HCT116 (cell line): ENCODE measurements around the gene NCKAP5. TPM values are rescaled to one million over a fixed set of nuclear protein-coding genes. Genes with fewer than 3 reads are reported as not detected.

ENCODE experiments used
- ATAC-seq: fragments of 200-7000 bp; cut with Tn5 transposase; 2 replicates; pipeline ENCODE4 v1.9.1; 2020; ENCODE audit warnings: mild to moderate bottlenecking, moderate library complexity
- BruUV-seq: library from RNA; stranded (reverse); fragments of 400-500 nt; replicated peaks from 2 replicates; lab custom pipeline; 2021; lab: Mats Ljungman, UMichigan
- CTCF ChIA-PET: fragments of 300-600 bp; sonication (Branson Sonifier 250); formaldehyde crosslinking; loops from one replicate; lab custom pipeline; 2021; ENCODE audit warnings: antibody characterized with exemption; lab: Charles Lee
- POLR2A ChIA-PET: fragments of 300-600, 350-600 bp; sonication (Branson Sonifier 250); formaldehyde crosslinking; loops from one replicate; lab custom pipeline; 2021; ENCODE audit warnings: antibody characterized with exemption; lab: Charles Lee
- RAD21 ChIA-PET, 2 experiments: fragments of 300-600 bp; sonication (Branson Sonifier 250); formaldehyde crosslinking; loops; one replicate each; lab custom pipeline; 2023; ENCODE audit warnings: low total read pairs in 2 of 2; ENCODE audit not compliant: uncharacterized antibody in 2 of 2, unreplicated experiment in 2 of 2, low non-redundant PET in 1 of 2; lab: Charles Lee
- DNase-seq: peaks from one replicate; pipeline ENCODE4 v3.0.0-alpha.2; 2010; ENCODE audit warnings: low read depth, low spot score
- H2AFZ ChIP-seq: fragments of 200-600 bp; shearing (Covaris generic), sonication (generic); 2 replicates; pipeline ENCODE4 v1.6.1; 2017; ENCODE audit warnings: low read depth, mixed run types, mixed read lengths, antibody characterized with exemption, low read length; ENCODE audit not compliant: poor library complexity, severe bottlenecking
- H3K27ac ChIP-seq: 2 replicates; pipeline ENCODE4 v1.5.1; 2012; ENCODE audit warnings: low read depth, low read length
- H3K27me3 ChIP-seq: fragments of 200-600 bp; sonication (generic); 2 replicates; pipeline ENCODE4 v1.6.1; 2016; ENCODE audit warnings: mixed run types, low read length, mixed read lengths; ENCODE audit not compliant: insufficient read depth
- H3K36me3 ChIP-seq, 2 experiments: fragments of 200-500 bp in 1 of 2; fragments of 200-600 bp in 1 of 2; sonication (Bioruptor generic) in 1 of 2; sonication (generic) in 1 of 2; 2 replicates each; pipeline versions ENCODE4 v1.5.1 to v1.6.1; 2014 to 2016; ENCODE audit warnings: low read length in 2 of 2, inconsistent platforms in 1 of 2, mixed read lengths in 1 of 2, mixed run types in 1 of 2; ENCODE audit not compliant: insufficient read depth in 2 of 2, control insufficient read depth in 1 of 2
- H3K4me1 ChIP-seq, 2 experiments: fragments of 200-600 bp in 1 of 2; sonication (generic) in 1 of 2; 2 replicates each; pipeline versions ENCODE4 v1.5.1 to v1.6.1; 2012 to 2017; ENCODE audit warnings: low read length in 2 of 2, inconsistent platforms in 1 of 2, mild to moderate bottlenecking in 1 of 2, mixed read lengths in 1 of 2, mixed run types in 1 of 2, moderate library complexity in 1 of 2; ENCODE audit not compliant: insufficient read depth in 2 of 2, control insufficient read depth in 1 of 2
- H3K4me2 ChIP-seq: fragments of 200-600 bp; sonication (generic); 2 replicates; pipeline ENCODE4 v1.6.1; 2017; ENCODE audit warnings: mixed run types, low read length, mixed read lengths
- H3K4me3 ChIP-seq, 2 experiments: fragments of 200-600 bp in 1 of 2; sonication (generic) in 1 of 2; replicated peaks in 1 of 2; 2 replicates each; pipeline ENCODE4 v1.5.1; 2011 to 2016; ENCODE audit warnings: low read length in 2 of 2, control low read depth in 1 of 2, low read depth in 1 of 2, mild to moderate bottlenecking in 1 of 2, mixed read lengths in 1 of 2, mixed run types in 1 of 2
- H3K79me2 ChIP-seq: fragments of 200-600 bp; sonication (generic); 2 replicates; pipeline ENCODE4 v1.6.1; 2017; ENCODE audit warnings: mild to moderate bottlenecking, mixed run types, low read length, moderate library complexity, mixed read lengths; ENCODE audit not compliant: insufficient read depth
- H3K9ac ChIP-seq: fragments of 200-600 bp; sonication (generic); 2 replicates; pipeline ENCODE4 v1.6.1; 2016; ENCODE audit warnings: low read length, mixed read lengths
- H3K9me2 ChIP-seq: fragments of 200-600 bp; sonication (generic), shearing (Covaris generic); 2 replicates; pipeline ENCODE4 v1.6.1; 2017; ENCODE audit warnings: mixed run types, mild to moderate bottlenecking, moderate library complexity; ENCODE audit not compliant: insufficient read depth
- H3K9me3 ChIP-seq, 2 experiments: fragments of 200-500 bp in 1 of 2; fragments of 200-600 bp in 1 of 2; sonication (Bioruptor generic) in 1 of 2; sonication (generic) in 1 of 2; 2 replicates each; pipeline ENCODE4 v1.6.1; 2014 to 2017; ENCODE audit warnings: low read length in 2 of 2, mixed read lengths in 2 of 2, inconsistent platforms in 1 of 2, low read depth in 1 of 2, mild to moderate bottlenecking in 1 of 2, mixed run types in 1 of 2, moderate library complexity in 1 of 2; ENCODE audit not compliant: control insufficient read depth in 1 of 2, insufficient read depth in 1 of 2
- H4K20me1 ChIP-seq: fragments of 200-600 bp; sonication (generic), shearing (Covaris generic); 2 replicates; pipeline ENCODE4 v1.6.1; 2017; ENCODE audit warnings: mixed run types, mild to moderate bottlenecking, moderate library complexity; ENCODE audit not compliant: insufficient read depth
- ATF3 ChIP-seq: IDR thresholded peaks from 2 replicates; pipeline ENCODE4 v1.6.1; 2012
- CBX3 ChIP-seq: IDR thresholded peaks from 2 replicates; pipeline ENCODE4 v1.6.1; 2012; ENCODE audit warnings: low read depth
- CEBPB ChIP-seq: IDR thresholded peaks from 2 replicates; pipeline ENCODE4 v1.6.1; 2012; ENCODE audit warnings: low read depth
- CTCF ChIP-seq, 3 experiments: fragments of 200-600 bp in 1 of 3; sonication (generic) in 1 of 3; IDR thresholded peaks in 2 of 3; conservative IDR thresholded peaks in 1 of 3; 2 replicates each; pipeline ENCODE4 v1.5.1; 2012 to 2017; ENCODE audit warnings: low read depth in 2 of 3, low read length in 2 of 3, antibody characterized with exemption in 1 of 3, borderline replicate concordance in 1 of 3, control low read depth in 1 of 3, mild to moderate bottlenecking in 1 of 3, mixed read lengths in 1 of 3, mixed run types in 1 of 3, moderate library complexity in 1 of 3; ENCODE audit not compliant: insufficient read depth in 1 of 3
- ELF1 ChIP-seq: IDR thresholded peaks from 2 replicates; pipeline ENCODE4 v1.6.1; 2012; ENCODE audit warnings: low read depth, borderline replicate concordance
- EZH2 ChIP-seq: fragments of 200-600 bp; sonication (generic); IDR thresholded peaks from 2 replicates; pipeline ENCODE4 v1.6.1; 2017; ENCODE audit warnings: antibody characterized with exemption, mixed run types
- EZH2phosphoT487 ChIP-seq: fragments of 200-600 bp; IDR thresholded peaks from 2 replicates; pipeline ENCODE4 v1.6.1; 2018; ENCODE audit warnings: antibody characterized with exemption, borderline replicate concordance
- FOSL1 ChIP-seq: IDR thresholded peaks from 2 replicates; pipeline ENCODE4 v1.6.1; 2012; ENCODE audit warnings: low read depth
- JUND ChIP-seq: IDR thresholded peaks from 2 replicates; pipeline ENCODE4 v1.6.1; 2012
- POLR2A ChIP-seq: IDR thresholded peaks from 2 replicates; pipeline ENCODE4 v1.7.0; 2011; ENCODE audit warnings: borderline replicate concordance; ENCODE audit not compliant: insufficient read depth, insufficient read length; ENCODE audit errors: extremely low read depth
- POLR2AphosphoS5 ChIP-seq: IDR thresholded peaks from 2 replicates; pipeline ENCODE4 v1.6.1; 2011; ENCODE audit warnings: mild to moderate bottlenecking, low read depth, low read length, moderate library complexity
- REST ChIP-seq: IDR thresholded peaks from 2 replicates; pipeline ENCODE4 v1.6.1; 2012; ENCODE audit warnings: low read depth
- SP1 ChIP-seq: IDR thresholded peaks from 2 replicates; pipeline ENCODE4 v1.6.1; 2012; ENCODE audit warnings: low read depth
- TCF7L2 ChIP-seq: IDR thresholded peaks from 2 replicates; pipeline ENCODE4 v1.7.0; 2011; ENCODE audit warnings: borderline replicate concordance, inconsistent platforms; ENCODE audit not compliant: insufficient read depth, insufficient read length; ENCODE audit errors: extremely low read depth
- YY1 ChIP-seq: IDR thresholded peaks from 2 replicates; pipeline ENCODE4 v1.6.1; 2011; ENCODE audit warnings: low read length, low read depth, moderate library complexity, mild to moderate bottlenecking; ENCODE audit not compliant: insufficient replicate concordance; ENCODE audit errors: extremely low read depth
- ZBTB33 ChIP-seq: IDR thresholded peaks from 2 replicates; pipeline ENCODE4 v1.6.1; 2011; ENCODE audit warnings: mild to moderate bottlenecking, low read length, moderate library complexity; ENCODE audit not compliant: insufficient replicate concordance; ENCODE audit errors: extremely low read depth
- ZFX ChIP-seq: fragments of 450-650 bp; IDR thresholded peaks from 2 replicates; pipeline ENCODE4 v1.6.1; 2017
- ZNF274 ChIP-seq: fragments of 200-500 bp; sonication (Bioruptor generic); IDR thresholded peaks from 2 replicates; pipeline ENCODE4 v1.6.1; 2014; ENCODE audit warnings: mild to moderate bottlenecking, low read depth, low read length, inconsistent platforms
- intact Hi-C: fragments of 100-400 bp; cut with micrococcal nuclease; formaldehyde crosslinking; loops from 2 replicates; pipeline ENCODE4 v1.10.0; 2022
- total RNA-seq: library from RNA; stranded (reverse); gene quantifications from one replicate; pipeline ENCODE4 v1.2.1, GENCODE V29; 2021; ENCODE audit not compliant: unreplicated experiment

The NCKAP5 gene
- total RNA-seq, 1 experiment from 2014 or later = 0.30 TPM

GRCh38 chr2:132991471-132992045, 576.7 kb downstream of the NCKAP5 start:
- no peak overlapping the region for H3K4me3 ChIP-seq
- no TSS peak for BruUV-seq
- H4K20me1 ChIP-seq = no peaks in the 10 kb centered on the region
- ATAC-seq = no peak
- no peaks in the 10 kb centered on the region for H3K27me3 ChIP-seq
- H2AFZ ChIP-seq = no peak overlapping the region
- no peaks in the 10 kb centered on the region for H3K9me2 ChIP-seq
- H3K4me2 ChIP-seq = no peak overlapping the region
- no peaks in the 10 kb centered on the region for H3K79me2 ChIP-seq
- intact Hi-C loops = no loop called here
- H3K36me3 ChIP-seq = no peaks in the 10 kb centered on the region
- ChIA-PET CTCF (no interaction called here), POLR2A (no interaction called here), RAD21 (no interaction called here)
- H3K9me3 ChIP-seq = no peaks in the 10 kb centered on the region
- H3K27ac ChIP-seq = no peak overlapping the region
- no peak for DNase-seq
- H3K4me1 ChIP-seq = no peaks in the 10 kb centered on the region
- no peak for TF ChIP-seq CEBPB
- no peak for TF ChIP-seq ZNF274
- no peak for TF ChIP-seq POLR2AphosphoS5
- no peak for TF ChIP-seq ZFX
- TF ChIP-seq CTCF (IDR thresholded peaks at IDR 0.05 in 2 of 3, conservative IDR thresholded peaks at IDR 0.05 in 1 of 3; ENCODE audit: borderline replicate concordance in 1 of 3, insufficient read depth in 1 of 3, low read depth in 2 of 3, low read length in 2 of 3) = no peak
- no peak for TF ChIP-seq TCF7L2
- no peak for TF ChIP-seq ELF1
- TF ChIP-seq POLR2A = no peak
- no peak for TF ChIP-seq REST
- TF ChIP-seq CBX3 = no peak
- no peak for TF ChIP-seq JUND
- TF ChIP-seq ATF3 = no peak
- no peak for TF ChIP-seq SP1
- no peak for TF ChIP-seq EZH2
- no peak for TF ChIP-seq EZH2phosphoT487
- TF ChIP-seq FOSL1 = no peak
- TF ChIP-seq ZBTB33 = no peak
- TF ChIP-seq YY1 = no peak
- H3K9ac ChIP-seq = no peak overlapping the region
